HFFc6 (cell line): ENCODE measurements around the gene GALNT4. TPM values are rescaled to one million over a fixed set of nuclear protein-coding genes. Genes with fewer than 3 reads are reported as not detected.

ENCODE experiments used
- DNase-seq: peaks from one replicate; pipeline ENCODE4 v3.0.0-alpha.2; 2018
- H3K27ac Mint-ChIP-seq: 2 replicates; pipeline ENCODE4 v1.8.0; 2020; ENCODE audit warnings: mild to moderate bottlenecking, mixed read lengths
- H3K27me3 Mint-ChIP-seq: 2 replicates; pipeline ENCODE4 v1.8.0; 2021; ENCODE audit warnings: mild to moderate bottlenecking, moderate library complexity, mixed read lengths; ENCODE audit not compliant: insufficient read depth
- H3K36me3 Mint-ChIP-seq: 2 replicates; pipeline ENCODE4 v1.8.0; 2021; ENCODE audit warnings: low read depth, mixed read lengths
- H3K4me1 Mint-ChIP-seq: 2 replicates; pipeline ENCODE4 v1.8.0; 2020; ENCODE audit warnings: low read depth, mixed read lengths
- H3K4me3 Mint-ChIP-seq: 2 replicates; pipeline ENCODE4 v1.8.0; 2020; ENCODE audit warnings: mild to moderate bottlenecking, moderate library complexity, mixed read lengths
- H3K9me3 Mint-ChIP-seq: 2 replicates; pipeline ENCODE4 v1.8.0; 2020; ENCODE audit warnings: mild to moderate bottlenecking, mixed read lengths
- total RNA-seq, 6 experiments: library from RNA; stranded (reverse); fragmentation: NEBNext Ultra II Directional; extraction: Animal tissue kit (Norgen Biotek cat#: 25700); gene quantifications; 2 replicates in 1 of 6; 3 replicates in 5 of 6; pipeline ENCODE4 v1.2.3, GENCODE V29; 2021
- TF ChIP-seq, protein P1 (sequence below): fragments of 200-600 bp; sonication (generic); IDR thresholded peaks from 2 replicates; pipeline ENCODE4 v1.5.0; 2021; ENCODE audit warnings: antibody characterized with exemption, mild to moderate bottlenecking

The GALNT4 gene
- total RNA-seq, 6 experiments from 2014 or later = 6.9 to 8.1 (median 7.4) TPM

DNA sequence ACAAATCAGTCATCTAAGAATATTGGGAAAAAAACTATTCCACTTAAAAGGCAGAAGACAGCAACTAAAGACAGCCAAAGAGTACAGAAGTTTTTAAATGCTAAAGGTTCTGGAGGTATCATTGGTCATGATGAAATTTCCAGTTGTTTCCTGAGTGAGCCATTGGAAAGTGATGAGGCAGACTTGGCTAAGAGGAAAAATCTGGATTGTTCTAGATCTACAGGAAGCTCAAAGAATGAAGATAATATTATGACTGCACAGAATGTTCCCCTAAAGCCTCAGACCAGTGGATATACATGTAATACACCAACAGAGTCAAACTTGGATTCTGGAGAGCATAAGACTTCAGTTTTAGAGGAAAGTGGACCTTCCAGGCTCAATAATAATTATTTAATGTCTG is 22.8 kb downstream of the GALNT4 start:
- no peak for DNase-seq
- TF ChIP-seq, protein P1, sequence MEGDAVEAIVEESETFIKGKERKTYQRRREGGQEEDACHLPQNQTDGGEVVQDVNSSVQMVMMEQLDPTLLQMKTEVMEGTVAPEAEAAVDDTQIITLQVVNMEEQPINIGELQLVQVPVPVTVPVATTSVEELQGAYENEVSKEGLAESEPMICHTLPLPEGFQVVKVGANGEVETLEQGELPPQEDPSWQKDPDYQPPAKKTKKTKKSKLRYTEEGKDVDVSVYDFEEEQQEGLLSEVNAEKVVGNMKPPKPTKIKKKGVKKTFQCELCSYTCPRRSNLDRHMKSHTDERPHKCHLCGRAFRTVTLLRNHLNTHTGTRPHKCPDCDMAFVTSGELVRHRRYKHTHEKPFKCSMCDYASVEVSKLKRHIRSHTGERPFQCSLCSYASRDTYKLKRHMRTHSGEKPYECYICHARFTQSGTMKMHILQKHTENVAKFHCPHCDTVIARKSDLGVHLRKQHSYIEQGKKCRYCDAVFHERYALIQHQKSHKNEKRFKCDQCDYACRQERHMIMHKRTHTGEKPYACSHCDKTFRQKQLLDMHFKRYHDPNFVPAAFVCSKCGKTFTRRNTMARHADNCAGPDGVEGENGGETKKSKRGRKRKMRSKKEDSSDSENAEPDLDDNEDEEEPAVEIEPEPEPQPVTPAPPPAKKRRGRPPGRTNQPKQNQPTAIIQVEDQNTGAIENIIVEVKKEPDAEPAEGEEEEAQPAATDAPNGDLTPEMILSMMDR = no peak
- Mint-ChIP-seq H3K9me3 (no peaks in the 10 kb centered on the region), H3K27me3 (no peaks in the 10 kb centered on the region), H3K27ac (no peak overlapping the region), H3K4me3 (no peak overlapping the region), H3K4me1 (peaks cover 40% of the 10 kb centered on the region), H3K36me3 (no peaks in the 10 kb centered on the region; the same call in none of the 2 replicates)

DNA sequence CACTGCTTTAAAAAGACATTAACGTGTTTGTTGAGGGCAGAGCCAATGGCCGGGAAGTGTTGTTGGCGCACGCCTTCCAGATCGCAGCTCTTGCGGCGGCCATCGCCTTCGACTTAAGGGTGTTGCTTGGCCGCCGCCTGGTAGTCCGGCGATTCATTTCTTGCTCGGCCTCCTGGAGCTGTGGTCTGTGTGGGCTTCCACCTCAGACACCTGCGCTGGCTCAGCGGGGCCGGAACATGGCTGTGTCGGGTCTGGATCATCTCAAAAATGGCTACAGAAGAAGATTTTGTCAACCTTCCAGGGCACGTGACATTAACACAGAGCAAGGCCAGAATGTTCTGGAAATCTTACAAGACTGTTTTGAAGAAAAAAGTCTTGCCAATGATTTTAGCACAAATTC is 24.7 kb downstream of the GALNT4 start:
- DNase-seq = no peak
- Mint-ChIP-seq H3K27me3 (no peaks in the 10 kb centered on the region), H3K4me3 (no peak overlapping the region), H3K36me3 (no peaks in the 10 kb centered on the region; the same call in none of the 2 replicates), H3K27ac (no peak overlapping the region), H3K9me3 (no peaks in the 10 kb centered on the region), H3K4me1 (peaks cover 29% of the 10 kb centered on the region)
- TF ChIP-seq, protein P1 = no peak

DNA sequence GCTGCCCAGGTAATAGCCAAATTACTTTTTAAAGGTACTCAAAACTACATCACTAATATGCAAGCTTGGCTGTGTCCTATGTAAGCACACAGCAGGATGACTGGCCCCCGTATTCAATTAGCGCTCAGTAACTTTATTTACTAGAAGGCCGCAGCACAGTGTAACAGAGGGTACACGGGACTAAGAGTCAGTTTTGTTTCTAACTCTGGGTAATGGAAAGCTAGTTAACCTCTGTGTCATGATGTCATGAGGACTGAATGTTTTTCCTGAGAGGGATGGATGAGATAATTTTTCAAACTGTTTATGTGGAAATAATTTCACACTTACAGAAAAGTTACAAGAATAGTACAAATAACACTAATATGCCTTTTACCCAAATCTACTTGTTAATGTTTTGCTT is 27.1 kb downstream of the GALNT4 start:
- Mint-ChIP-seq H3K27me3 (no peaks in the 10 kb centered on the region; the same call in 1 of the 2 replicates), H3K27ac (no peak overlapping the region; the same call in 1 of the 2 replicates), H3K4me3 (no peak overlapping the region), H3K4me1 (peaks cover 34% of the 10 kb centered on the region), H3K9me3 (no peaks in the 10 kb centered on the region), H3K36me3 (peaks cover 5% of the 10 kb centered on the region)
- TF ChIP-seq, protein P1 = no peak
- DNase-seq = no peak

DNA sequence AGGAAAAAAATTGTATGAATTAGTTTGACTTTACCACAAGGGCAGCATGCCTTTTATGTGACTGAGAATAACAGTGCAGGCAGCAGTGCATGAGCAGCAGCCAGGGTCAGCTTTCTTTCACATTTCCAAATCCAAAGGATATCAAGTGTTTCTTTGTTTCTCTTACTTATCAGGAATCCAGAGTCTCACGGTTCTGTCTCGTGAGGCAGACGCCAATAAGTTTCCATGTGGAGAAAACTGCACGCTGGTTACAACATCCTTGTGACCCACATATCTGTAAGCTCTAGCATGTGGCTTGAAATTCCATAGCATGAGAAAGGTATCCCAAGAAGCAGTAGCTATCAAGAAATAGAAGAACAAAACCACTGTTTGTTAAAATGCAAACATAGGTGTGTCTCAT is 27.6 kb downstream of the GALNT4 start:
- H3K4me1 Mint-ChIP-seq = peaks cover 34% of the 10 kb centered on the region
- TF ChIP-seq, protein P1 = no peak
- H3K27ac Mint-ChIP-seq = no peak overlapping the region
- H3K9me3 Mint-ChIP-seq = no peaks in the 10 kb centered on the region
- no peaks in the 10 kb centered on the region; the same call in 1 of the 2 replicates for H3K27me3 Mint-ChIP-seq
- no peak overlapping the region for H3K4me3 Mint-ChIP-seq
- DNase-seq = no peak
- peaks cover 5% of the 10 kb centered on the region for H3K36me3 Mint-ChIP-seq

DNA sequence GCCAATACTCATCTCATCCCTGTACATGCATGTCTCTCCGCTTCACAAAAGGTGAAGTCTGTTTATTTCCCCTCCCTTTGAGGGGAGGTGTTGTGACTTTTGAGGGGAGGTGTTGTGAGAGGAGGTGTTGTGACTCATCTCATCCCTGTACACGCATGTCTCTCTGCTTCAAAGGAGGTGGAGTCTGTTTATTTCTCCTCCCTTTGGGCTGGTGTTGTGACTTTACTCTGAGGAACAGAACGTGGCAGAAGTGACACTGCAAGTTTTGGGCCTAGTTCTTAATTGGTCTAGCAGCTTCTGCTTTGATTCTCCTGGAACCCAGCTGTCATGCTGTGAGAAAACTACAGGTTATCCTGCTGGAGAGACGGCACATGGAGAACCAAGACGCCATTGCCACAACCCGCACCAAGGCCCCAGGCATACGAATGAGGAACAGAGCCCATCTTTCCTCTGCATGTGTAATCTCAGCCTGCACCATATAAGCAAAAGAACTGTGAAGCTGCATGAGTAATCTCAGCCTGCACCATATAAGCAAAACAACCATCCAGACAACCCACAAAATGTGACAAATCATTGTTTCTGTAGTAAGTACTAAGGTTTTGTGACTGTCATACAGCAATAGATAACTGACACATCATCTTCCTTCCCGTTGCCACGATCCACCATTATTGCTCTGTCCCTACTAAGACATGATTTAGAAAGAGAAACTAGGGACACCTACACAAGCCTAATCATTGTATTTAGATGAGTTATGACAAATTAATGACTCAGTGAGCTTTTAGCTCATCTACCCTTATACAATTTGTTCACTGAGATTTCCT is 30.0 kb downstream of the GALNT4 start:
- TF ChIP-seq, protein P1 = no peak
- Mint-ChIP-seq H3K4me1 (peaks cover 30% of the 10 kb centered on the region), H3K4me3 (peak overlapping the region; percentile 63), H3K9me3 (no peaks in the 10 kb centered on the region), H3K36me3 (peaks cover 5% of the 10 kb centered on the region), H3K27ac (peak overlapping the region; percentile 79), H3K27me3 (no peaks in the 10 kb centered on the region; the same call in 1 of the 2 replicates)
- DNase-seq = peak; percentile 64
